Panc1 (cell line): Measurements from ENCODE around the gene SHISA7. TPM values are rescaled to one million over a fixed set of nuclear protein-coding genes. Genes with fewer than 3 reads are reported as not detected.

Experiments used
- ATAC-seq: fragments of 200-7000 bp; cut with Tn5 transposase; 2 replicates; pipeline ENCODE4 v1.9.1; 2020; ENCODE audit warnings: mild to moderate bottlenecking, moderate library complexity
- BruUV-seq: library from RNA; stranded (reverse); fragments of 400-500 nt; replicated peaks from 2 replicates; lab custom pipeline; 2021; lab: Mats Ljungman, UMichigan
- CTCF ChIA-PET: fragments of 300-600 bp; sonication (Branson Sonifier 250); formaldehyde crosslinking; loops from one replicate; lab custom pipeline; 2022; ENCODE audit warnings: antibody characterized with exemption; lab: Charles Lee
- POLR2A ChIA-PET: fragments of 300-600 bp; sonication (Branson Sonifier 250); formaldehyde crosslinking; loops from one replicate; lab custom pipeline; 2022; ENCODE audit warnings: antibody characterized with exemption; lab: Charles Lee
- DNase-seq: peaks from one replicate; pipeline ENCODE4 v3.0.0-alpha.2; 2010; ENCODE audit warnings: low read depth, low spot score
- H3K27ac ChIP-seq: 2 replicates; pipeline ENCODE4 v1.5.1; 2011; ENCODE audit warnings: mild to moderate bottlenecking, low read length, inconsistent platforms
- H3K27me3 ChIP-seq: fragments of 200-500 bp; sonication (Bioruptor generic); 2 replicates; pipeline ENCODE4 v1.6.0; 2014; ENCODE audit warnings: low read length, inconsistent platforms; ENCODE audit not compliant: control insufficient read depth, insufficient read depth
- H3K36me3 ChIP-seq: fragments of 200-500 bp; sonication (Bioruptor generic); 2 replicates; pipeline ENCODE4 v1.5.1; 2014; ENCODE audit warnings: inconsistent platforms, mild to moderate bottlenecking, low read length, moderate library complexity; ENCODE audit not compliant: control insufficient read depth, insufficient read depth
- H3K4me1 ChIP-seq: 2 replicates; pipeline ENCODE4 v1.5.1; 2011; ENCODE audit warnings: inconsistent platforms, mild to moderate bottlenecking, low read length, moderate library complexity; ENCODE audit not compliant: control insufficient read depth, insufficient read depth
- H3K4me3 ChIP-seq, 2 experiments: 2 replicates each; pipeline ENCODE4 v1.5.1; 2011 to 2012; ENCODE audit warnings: low read depth in 2 of 2, low read length in 2 of 2, mild to moderate bottlenecking in 2 of 2, inconsistent platforms in 1 of 2, moderate library complexity in 1 of 2
- H3K9me3 ChIP-seq: fragments of 200-500 bp; sonication (Bioruptor generic); 2 replicates; pipeline ENCODE4 v1.5.1; 2014; ENCODE audit warnings: low read depth, mild to moderate bottlenecking, inconsistent platforms, low read length, moderate library complexity; ENCODE audit not compliant: control insufficient read depth, insufficient read depth
- POLR2AphosphoS5 ChIP-seq: IDR thresholded peaks from 2 replicates; pipeline ENCODE4 v1.6.1; 2012; ENCODE audit warnings: mild to moderate bottlenecking, low read depth, low read length, moderate library complexity
- REST ChIP-seq, 2 experiments: IDR thresholded peaks; 2 replicates each; pipeline ENCODE4 v1.6.1; 2011 to 2012; ENCODE audit warnings: low read depth in 2 of 2, control low read depth in 1 of 2, low read length in 1 of 2, mild to moderate bottlenecking in 1 of 2, moderate library complexity in 1 of 2; ENCODE audit not compliant: insufficient read depth in 1 of 2
- SIN3A ChIP-seq: IDR thresholded peaks from 2 replicates; pipeline ENCODE4 v1.6.1; 2012; ENCODE audit warnings: low read depth, mild to moderate bottlenecking, low read length, moderate library complexity, borderline replicate concordance; ENCODE audit not compliant: insufficient read depth
- TCF7L2 ChIP-seq: IDR thresholded peaks from 2 replicates; pipeline ENCODE4 v1.6.1; 2011; ENCODE audit warnings: mild to moderate bottlenecking, low read depth, low read length, inconsistent platforms
- in situ Hi-C: cut with HindIII; loops from 2 replicates; pipeline ENCODE4 v1.10.0; 2016; ENCODE audit warnings: low sequenced_read_pairs, low pct_unique_long_range_greater_than_20kb
- intact Hi-C: fragments of 100-400 bp; cut with micrococcal nuclease; formaldehyde crosslinking; loops from one replicate; pipeline ENCODE4 v1.10.0; 2022; ENCODE audit not compliant: unreplicated experiment
- total RNA-seq: library from RNA; stranded (reverse); gene quantifications from one replicate; pipeline ENCODE4 v1.2.1, GENCODE V29; 2021; ENCODE audit not compliant: unreplicated experiment
- TF ChIP-seq, protein P1 (sequence below): fragments of 450-650 bp; IDR thresholded peaks from 2 replicates; pipeline ENCODE4 v1.5.1; 2017; ENCODE audit warnings: mild to moderate bottlenecking

Gene SHISA7
- total RNA-seq, 1 experiment from 2014 or later, result 0.03 TPM

- DNase-seq (no peak), ATAC-seq (peak; percentile 37)
- intact Hi-C loops (no loop called here), in situ Hi-C loops (no loop called here)
- Histone ChIP-seq H3K27ac (no peak overlapping the region), H3K4me1 (peaks cover 5% of the 10 kb centered on the region; the same call in 1 of the 2 replicates), H3K9me3 (no peaks in the 10 kb centered on the region), H3K27me3 (peaks cover 21% of the 10 kb centered on the region), H3K36me3 (no peaks in the 10 kb centered on the region), H3K4me3 (peak overlapping the region in 1 of 2 experiments; percentile 29; a peak in 2 of 4 replicates)
- BruUV-seq, result no TSS peak
- CTCF ChIA-PET, result no interaction called here
- TF ChIP-seq, protein P1, sequence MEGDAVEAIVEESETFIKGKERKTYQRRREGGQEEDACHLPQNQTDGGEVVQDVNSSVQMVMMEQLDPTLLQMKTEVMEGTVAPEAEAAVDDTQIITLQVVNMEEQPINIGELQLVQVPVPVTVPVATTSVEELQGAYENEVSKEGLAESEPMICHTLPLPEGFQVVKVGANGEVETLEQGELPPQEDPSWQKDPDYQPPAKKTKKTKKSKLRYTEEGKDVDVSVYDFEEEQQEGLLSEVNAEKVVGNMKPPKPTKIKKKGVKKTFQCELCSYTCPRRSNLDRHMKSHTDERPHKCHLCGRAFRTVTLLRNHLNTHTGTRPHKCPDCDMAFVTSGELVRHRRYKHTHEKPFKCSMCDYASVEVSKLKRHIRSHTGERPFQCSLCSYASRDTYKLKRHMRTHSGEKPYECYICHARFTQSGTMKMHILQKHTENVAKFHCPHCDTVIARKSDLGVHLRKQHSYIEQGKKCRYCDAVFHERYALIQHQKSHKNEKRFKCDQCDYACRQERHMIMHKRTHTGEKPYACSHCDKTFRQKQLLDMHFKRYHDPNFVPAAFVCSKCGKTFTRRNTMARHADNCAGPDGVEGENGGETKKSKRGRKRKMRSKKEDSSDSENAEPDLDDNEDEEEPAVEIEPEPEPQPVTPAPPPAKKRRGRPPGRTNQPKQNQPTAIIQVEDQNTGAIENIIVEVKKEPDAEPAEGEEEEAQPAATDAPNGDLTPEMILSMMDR, result no peak
- TF ChIP-seq SIN3A (no peak), REST (IDR thresholded peaks at IDR 0.05; ENCODE audit: insufficient read depth in 1 of 2, low read depth in 2 of 2, low read length in 1 of 2) (no peak)
- POLR2A ChIA-PET, result no interaction called here
These were observed 1.3 kb downstream of the SHISA7 start for GRCh38 chr19:55441692-55442321.

GRCh38 chr19:55441319-55441691 lies 1.8 kb downstream of the SHISA7 start:
- BruUV-seq, result no TSS peak
- peaks cover 21% of the 10 kb centered on the region for H3K27me3 ChIP-seq
- ChIA-PET POLR2A (no interaction called here), CTCF (no interaction called here)
- intact Hi-C loops (no loop called here), in situ Hi-C loops (no loop called here)
- no peaks in the 10 kb centered on the region for H3K9me3 ChIP-seq
- no peak overlapping the region for H3K27ac ChIP-seq
- H3K36me3 ChIP-seq, result no peaks in the 10 kb centered on the region
- H3K4me3 ChIP-seq, result no peak overlapping the region
- no peak for TF ChIP-seq REST (IDR thresholded peaks at IDR 0.05; ENCODE audit: insufficient read depth in 1 of 2, low read depth in 2 of 2, low read length in 1 of 2)
- TF ChIP-seq, protein P1, result no peak
- TF ChIP-seq TCF7L2, result no peak
- no peak for TF ChIP-seq POLR2AphosphoS5
- no peak for TF ChIP-seq SIN3A
- H3K4me1 ChIP-seq, result peaks cover 5% of the 10 kb centered on the region; the same call in 1 of the 2 replicates
- DNase-seq, result no peak
- no peak for ATAC-seq
